ENCODE data around the gene ABCC1.
"Not testable (repeated sequence)": the region's sequence is repeated elsewhere in the genome, so short reads cannot be mapped to it uniquely, and the experiment has no call there.

The ABCC1 gene

DNA sequence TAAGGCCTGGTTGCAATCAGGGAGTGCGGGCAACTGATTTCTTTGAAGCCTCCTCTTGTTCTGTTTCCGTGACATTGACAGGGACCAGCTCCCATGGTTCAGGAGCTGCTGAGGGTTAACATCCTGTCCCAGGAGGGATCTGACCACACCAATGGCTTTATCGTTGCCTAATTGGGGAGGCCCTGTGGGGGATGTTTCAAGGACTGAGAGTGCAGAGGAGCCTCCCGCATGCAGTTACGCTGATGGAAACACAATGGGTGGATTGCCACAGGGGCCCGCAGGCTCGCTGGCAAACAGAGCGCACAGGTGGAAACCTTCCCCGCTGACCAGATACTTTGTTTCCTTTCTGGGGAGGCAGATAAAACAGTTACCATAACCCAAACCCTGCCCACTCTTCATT, 23.8 kb upstream of the ABCC1 start:
- DNase-seq (ENCODE audit: low read depth), result no peak
- H3K4me3 ChIP-seq (ENCODE audit: control insufficient read depth, low read depth, low read length), result no peak overlapping the region
- TF ChIP-seq, protein P1, sequence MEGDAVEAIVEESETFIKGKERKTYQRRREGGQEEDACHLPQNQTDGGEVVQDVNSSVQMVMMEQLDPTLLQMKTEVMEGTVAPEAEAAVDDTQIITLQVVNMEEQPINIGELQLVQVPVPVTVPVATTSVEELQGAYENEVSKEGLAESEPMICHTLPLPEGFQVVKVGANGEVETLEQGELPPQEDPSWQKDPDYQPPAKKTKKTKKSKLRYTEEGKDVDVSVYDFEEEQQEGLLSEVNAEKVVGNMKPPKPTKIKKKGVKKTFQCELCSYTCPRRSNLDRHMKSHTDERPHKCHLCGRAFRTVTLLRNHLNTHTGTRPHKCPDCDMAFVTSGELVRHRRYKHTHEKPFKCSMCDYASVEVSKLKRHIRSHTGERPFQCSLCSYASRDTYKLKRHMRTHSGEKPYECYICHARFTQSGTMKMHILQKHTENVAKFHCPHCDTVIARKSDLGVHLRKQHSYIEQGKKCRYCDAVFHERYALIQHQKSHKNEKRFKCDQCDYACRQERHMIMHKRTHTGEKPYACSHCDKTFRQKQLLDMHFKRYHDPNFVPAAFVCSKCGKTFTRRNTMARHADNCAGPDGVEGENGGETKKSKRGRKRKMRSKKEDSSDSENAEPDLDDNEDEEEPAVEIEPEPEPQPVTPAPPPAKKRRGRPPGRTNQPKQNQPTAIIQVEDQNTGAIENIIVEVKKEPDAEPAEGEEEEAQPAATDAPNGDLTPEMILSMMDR (conservative IDR thresholded peaks at IDR 0.05; ENCODE audit: control insufficient read depth, insufficient read depth, low read depth, low read length), result no peak

DNA sequence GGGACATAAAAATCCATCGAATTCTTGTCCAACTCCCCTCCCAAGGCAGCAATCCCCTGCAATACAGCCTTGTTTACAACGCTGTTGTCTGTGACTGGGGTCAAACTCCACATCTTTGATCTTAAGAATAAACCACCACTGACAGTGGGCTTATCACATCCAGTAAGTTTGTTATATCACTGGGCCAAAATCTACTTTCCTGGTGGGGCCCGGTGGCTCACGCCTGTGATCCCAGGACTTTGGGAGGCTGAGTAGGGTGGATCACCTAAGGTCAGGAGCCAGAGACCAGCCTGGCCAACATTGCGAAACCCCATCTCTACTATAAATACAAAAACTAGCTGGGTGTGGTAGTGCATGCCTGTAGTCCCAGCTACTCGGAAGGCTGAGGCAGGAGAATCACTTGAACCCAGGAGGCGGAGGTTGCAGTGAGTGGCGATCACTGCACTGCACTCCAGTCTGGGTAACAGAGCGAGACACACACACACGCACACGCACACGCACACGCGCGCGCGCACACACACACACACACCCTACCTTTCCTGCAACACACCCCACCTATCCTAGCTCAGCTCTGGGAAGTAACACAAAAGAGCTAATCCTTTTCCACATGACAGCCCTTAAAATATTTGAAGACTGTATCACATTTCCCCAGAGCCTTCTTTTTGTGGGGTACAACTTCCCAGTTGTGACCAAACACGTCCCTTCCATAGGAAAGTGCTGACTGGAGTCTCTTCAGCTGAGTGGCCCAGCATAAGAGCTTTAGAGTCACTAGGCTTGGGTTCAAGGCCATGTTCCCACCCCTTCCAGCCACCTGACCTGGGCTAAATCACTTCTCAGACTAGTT, 20.9 kb upstream of the ABCC1 start:
- TF ChIP-seq, protein P1 (conservative IDR thresholded peaks at IDR 0.05; ENCODE audit: control insufficient read depth, insufficient read depth, low read depth, low read length), result no peak
- no peak for DNase-seq (ENCODE audit: low read depth)
- no peak overlapping the region for H3K4me3 ChIP-seq (ENCODE audit: control insufficient read depth, low read depth, low read length)

DNA sequence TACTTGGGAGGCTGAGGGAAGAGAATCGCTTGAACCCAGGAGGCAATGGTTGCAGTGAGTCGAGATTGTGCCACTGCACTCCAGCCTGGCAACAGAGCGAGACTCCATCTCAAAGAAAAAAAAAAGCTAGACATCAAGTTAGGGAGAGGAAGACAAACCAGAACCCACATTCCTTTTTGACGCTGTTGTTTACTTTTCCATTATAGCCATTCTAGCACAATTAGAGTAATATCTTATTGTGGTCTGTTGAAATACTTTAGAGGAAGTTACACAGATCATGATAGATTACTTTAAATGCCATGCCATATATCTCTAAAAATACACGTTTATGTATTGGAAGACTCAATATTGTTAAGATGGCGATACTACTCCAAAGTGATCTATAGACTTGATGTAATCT, 16.5 kb upstream of the ABCC1 start:
- TF ChIP-seq, protein P1 (conservative IDR thresholded peaks at IDR 0.05; ENCODE audit: control insufficient read depth, insufficient read depth, low read depth, low read length), result no peak
- no peak for DNase-seq (ENCODE audit: low read depth)
- no peak overlapping the region for H3K4me3 ChIP-seq (ENCODE audit: control insufficient read depth, low read depth, low read length)

DNA sequence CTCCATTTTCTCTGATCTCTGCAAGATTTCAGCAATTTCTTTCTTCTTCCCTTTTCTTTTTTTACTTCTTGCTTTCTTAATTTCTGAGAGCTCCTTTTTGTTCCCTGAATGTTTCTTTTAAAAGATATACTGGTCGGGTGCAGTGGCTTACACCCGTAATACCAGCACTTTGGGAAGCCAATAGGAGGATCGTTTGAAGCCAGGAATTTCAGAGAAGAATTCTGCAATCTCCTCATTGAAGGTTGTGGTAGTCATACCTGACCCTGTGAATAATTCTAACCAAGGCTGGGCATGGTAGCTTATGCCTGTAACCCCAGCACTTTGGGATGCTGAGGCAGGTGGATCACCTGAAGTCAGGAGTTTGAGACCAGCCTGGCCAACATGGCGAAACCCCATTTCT, 15.6 kb upstream of the ABCC1 start:
- no peak for DNase-seq (ENCODE audit: low read depth)
- TF ChIP-seq, protein P1 (conservative IDR thresholded peaks at IDR 0.05; ENCODE audit: control insufficient read depth, insufficient read depth, low read depth, low read length), result no peak

DNA sequence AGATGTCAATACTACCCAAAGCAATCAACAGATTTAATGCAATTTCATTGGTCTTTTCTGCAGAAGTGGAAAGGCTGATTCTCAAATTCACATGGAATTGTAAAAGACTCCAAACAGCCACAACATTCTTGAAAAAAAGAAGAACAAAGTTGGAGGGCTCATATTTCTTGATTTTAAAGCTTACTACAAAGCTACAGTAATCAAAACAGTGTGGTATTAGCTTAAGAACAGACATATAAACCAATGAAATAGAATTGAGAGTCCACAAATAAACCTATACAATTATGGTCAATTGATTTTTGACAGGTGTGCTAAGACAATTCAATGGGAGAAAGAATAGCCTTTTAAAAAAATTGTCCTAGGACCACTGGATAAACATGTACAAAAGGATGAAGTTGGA, 14.4 kb upstream of the ABCC1 start:
- DNase-seq (ENCODE audit: low read depth), result no peak
- H3K4me3 ChIP-seq (ENCODE audit: control insufficient read depth, low read depth, low read length), result no peak overlapping the region
- TF ChIP-seq, protein P1 (conservative IDR thresholded peaks at IDR 0.05; ENCODE audit: control insufficient read depth, insufficient read depth, low read depth, low read length), result no peak

More for the DNA sequence above, 15.6 kb upstream of the ABCC1 start:
- no peak overlapping the region for H3K4me3 ChIP-seq (ENCODE audit: control insufficient read depth, low read depth, low read length)

DNA sequence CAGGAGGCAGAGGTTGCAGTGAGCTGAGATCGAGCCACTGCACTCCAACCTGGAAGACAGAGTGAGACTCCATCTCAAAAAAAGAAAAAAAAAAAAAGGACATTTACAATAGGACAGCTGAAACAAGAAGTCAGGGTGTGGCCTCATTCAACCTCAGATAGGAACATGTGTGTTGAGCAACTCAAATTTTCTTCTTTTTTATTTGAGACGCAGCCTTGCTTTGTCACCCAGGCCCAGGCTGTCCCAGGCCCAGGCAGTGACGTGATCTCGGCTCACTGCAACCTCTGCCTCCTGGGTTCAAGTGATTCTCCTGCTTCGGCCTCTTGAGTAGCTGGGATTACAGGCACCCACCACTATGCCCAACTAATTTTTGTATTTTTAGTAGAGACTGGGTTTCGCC, 12.6 kb upstream of the ABCC1 start:
- not testable (repeated sequence) for H3K4me3 ChIP-seq (ENCODE audit: control insufficient read depth, low read depth, low read length); DNase-seq (ENCODE audit: low read depth)

DNA sequence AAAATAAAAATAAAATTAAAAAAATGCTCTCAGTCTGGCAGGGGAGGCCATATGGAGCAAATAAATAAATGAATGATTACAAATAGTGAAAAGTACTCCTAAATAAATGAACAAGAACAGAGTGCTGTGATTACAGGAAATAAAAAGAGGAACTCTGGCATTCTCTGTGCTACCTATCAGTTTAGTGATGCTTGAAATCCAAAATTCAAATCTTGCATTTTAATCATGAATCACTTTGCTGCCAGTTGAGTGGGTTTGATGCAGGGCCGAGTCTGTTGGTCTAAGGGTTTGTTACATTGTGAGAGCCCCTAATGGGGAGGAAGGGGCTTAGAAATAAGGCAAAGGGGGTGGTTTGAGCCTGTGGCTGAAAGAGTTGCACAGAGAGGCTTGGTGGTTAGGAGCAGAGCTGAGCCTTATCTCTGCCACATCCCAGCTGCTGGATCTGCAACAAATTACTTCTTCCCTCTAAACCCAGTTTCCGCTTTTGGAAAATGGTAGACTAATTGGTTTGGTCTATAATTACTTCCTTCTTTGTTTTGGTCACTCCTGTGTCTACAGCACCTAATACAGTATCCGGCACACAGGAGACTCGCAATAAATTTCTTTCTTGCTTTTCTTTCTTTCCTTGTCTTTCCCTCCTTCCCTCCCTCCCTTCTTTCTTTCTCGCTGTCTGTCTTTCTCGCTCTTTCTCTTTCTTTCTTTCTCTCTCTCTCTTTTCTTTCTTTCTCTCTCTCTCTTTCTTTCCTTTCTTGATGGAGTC, 6.3 kb upstream of the ABCC1 start:
- no peak for DNase-seq (ENCODE audit: low read depth)
- no peak overlapping the region for H3K4me3 ChIP-seq (ENCODE audit: control insufficient read depth, low read depth, low read length)
- TF ChIP-seq, protein P1 (conservative IDR thresholded peaks at IDR 0.05; ENCODE audit: control insufficient read depth, insufficient read depth, low read depth, low read length), result no peak
